HG03025 (cell line): ENCODE measurements around the gene MAP2K3.

Experiments used
- ATAC-seq: cut with Tn5 transposase; IDR thresholded peaks from one replicate; pipeline ENCODE4 v1.9.1; 2021; ENCODE audit warnings: mild to moderate bottlenecking, moderate library complexity; ENCODE audit not compliant: unreplicated experiment, low FRiP score

Gene MAP2K3

GRCh38 chr17:21284319-21285163 is at the start of gene MAP2K3:
MAP2K3 (plus strand) TSS chr17:21284711; CDS start chr17:21284921, 210 bp downstream.
- peak; percentile 80 for ATAC-seq

GRCh38 chr17:21235921-21236320 is 48.6 kb upstream of the MAP2K3 start:
- ATAC-seq: no peak

- no peak for ATAC-seq
Measured at GRCh38 chr17:21239680-21240368, 44.7 kb upstream of the MAP2K3 start.

GRCh38 chr17:21240369-21241055 is 44.0 kb upstream of the MAP2K3 start:
- no peak for ATAC-seq

DNA sequence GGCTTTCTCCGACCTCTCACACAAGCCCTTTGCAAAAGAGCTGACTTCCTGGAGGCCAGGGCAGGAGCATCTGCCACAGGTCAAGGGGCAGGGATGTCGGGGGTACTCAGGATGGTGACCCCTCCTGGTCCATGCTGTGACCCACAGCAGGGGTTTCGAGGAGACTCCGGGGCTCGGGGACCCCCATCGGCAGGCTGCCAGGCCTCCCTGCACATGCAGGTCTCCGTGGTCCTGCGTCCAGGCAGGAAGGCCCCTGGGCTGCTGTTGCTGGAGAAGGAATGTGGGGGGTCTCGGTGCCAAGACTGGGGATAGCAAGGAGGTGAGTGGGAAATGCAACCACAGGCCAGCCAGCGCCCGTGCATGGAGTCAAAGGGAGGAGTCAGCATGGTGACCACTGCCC is 42.9 kb upstream of the MAP2K3 start:
- no peak for ATAC-seq

GRCh38 chr17:21242026-21242697 is 42.3 kb upstream of the MAP2K3 start:
- no peak for ATAC-seq

- ATAC-seq: no peak
Measured at GRCh38 chr17:21242780-21243515, 41.6 kb upstream of the MAP2K3 start.

DNA sequence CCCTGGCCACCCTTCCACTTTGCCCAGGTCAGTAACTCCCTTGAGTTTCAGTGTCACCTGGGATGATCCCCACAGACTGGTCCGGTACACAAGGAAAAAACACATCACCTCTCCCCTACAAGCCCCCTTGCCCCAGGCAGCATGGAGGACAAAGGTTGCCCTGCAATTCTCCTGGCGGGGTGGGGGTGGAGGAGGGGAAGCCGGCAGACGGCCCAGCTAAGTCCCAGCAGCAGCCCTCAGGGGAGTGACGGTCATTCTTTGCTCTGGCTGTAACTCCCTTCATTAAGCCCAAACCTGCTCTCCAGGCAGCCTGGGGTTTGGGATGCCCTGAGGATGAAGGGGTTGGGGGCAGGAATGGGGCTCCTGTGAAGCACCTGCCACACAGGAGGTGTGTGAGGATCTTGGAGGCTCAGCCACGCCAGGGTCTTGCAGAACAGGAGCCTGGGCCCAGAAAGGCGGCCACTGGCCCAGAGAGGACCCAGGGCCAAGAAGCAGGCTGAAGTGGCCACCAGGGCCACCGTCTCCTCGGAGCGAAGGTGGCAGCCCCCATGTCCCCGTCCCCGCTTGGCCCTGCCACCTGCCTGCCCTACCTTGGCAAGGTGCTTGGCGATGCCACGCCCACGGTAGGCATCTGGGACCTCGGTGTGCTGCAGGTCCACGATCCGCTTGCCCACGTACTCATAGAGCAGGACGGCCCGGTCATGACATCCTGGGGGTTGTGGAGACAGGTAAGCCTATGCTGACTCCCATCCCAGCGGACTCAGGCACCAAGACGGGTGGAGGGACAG is 40.8 kb upstream of the MAP2K3 start:
- no peak for ATAC-seq

DNA sequence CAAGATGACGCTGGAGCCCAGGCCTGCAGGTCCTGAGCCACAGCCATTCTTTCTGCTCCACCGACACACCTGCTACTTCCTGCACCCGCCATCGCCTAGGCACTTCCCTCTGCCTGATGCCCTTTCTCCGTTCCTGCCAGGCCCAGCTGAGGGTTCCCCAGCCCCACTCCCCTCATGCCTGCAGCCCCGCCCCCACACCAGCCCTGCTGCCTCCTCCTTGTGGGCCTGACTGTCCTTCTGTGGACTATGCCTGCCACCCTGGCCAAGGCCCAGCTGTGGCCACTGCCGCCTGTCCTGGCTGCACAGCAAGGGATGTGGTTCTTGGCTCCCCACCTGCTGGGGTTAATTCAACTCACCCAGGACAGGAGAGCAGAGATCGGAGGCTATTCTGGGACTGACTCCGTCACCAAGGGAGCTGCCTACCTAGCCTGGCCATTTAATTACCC is 38.8 kb upstream of the MAP2K3 start:
- no peak for ATAC-seq

- no peak for ATAC-seq
Measured at GRCh38 chr17:21246698-21247097, 37.8 kb upstream of the MAP2K3 start.

DNA sequence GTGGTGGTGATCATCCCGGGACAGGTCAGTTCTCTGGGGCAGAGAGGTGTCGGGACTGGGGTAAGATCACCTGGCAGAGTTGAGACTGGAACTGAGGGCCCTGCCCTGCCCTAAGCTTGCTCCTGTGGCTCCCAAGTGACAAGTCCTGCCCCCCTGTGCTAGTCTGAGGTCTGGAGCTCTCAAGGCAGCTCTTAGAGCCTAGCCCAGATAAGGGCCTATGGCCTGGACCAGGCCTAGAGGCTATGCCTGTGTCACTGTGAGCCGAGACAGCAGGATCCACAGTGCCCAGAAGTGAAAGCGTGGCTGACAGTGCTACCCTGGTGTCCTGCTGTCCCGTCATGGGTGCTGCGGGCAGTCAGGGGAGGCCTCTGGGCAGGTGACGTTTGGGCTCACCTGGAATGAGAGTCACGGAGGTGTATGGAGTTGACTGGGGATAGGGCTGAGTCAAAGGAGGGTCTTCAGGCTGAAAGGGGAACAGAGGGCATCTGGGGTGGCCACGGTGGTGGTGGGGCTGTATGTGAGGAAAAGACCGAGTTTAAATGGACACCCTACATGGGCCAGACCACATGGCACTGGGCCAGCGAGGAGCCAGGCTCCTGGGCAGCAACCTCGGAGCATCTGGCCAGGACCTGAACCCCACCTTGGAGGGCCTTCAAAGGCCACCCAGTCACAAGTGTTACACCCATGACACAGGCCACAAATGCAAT is 36.8 kb upstream of the MAP2K3 start:
- ATAC-seq: no peak

DNA sequence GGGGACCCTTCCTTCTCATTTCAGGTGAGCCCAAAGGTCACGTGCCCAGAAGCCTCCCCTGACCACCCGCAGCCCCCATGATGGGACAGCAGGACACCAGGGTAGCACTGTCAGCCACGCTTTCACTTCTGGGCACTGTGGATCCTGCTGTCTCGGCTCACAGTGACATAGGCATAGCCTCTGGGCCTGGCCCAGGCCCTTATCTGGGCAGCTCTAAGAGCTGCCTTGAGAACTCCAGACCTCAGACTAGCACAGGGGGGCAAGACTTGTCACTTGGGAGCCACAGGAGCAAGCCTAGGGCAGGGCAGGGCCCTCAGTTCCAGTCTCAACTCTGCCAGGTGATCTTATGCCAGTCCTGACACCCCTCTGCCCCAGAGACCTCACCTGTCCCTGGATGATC is 36.0 kb upstream of the MAP2K3 start:
- no peak for ATAC-seq

DNA sequence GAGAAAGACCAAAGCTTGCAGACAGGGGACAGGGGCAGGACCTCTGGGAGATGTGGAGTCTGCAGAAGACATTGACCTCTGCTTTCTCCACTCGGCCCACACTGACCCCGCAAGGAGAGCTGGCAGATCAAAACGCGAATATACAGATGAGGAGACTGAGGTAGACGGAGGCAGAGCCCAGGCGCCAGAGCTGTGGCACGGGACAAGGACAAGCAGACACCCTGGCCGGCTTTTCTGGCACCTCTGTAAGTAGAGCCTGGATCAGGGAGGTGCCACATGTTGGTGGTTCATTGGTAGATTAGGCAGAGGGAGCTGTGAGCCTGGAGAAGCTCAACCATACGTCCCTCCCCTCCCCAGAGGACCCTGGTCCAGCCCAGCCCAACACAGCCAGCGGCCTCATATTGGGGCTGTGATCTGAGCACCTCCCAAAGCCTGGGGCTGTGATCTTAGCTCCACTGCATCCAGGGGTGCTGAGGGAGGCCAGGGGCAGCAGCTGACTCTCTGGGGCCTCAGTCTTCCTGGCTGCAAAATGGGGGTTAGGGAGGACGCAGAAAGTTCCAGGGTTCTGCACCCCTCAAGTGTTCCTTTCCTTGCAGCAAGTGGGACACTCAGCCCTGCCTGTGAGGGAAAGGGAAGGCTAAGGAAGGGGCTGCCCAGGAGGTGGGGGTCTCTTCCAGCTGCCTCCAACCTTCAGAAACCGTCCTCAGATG is 35.3 kb upstream of the MAP2K3 start:
- ATAC-seq: no peak

- no peak for ATAC-seq
Measured at GRCh38 chr17:21249920-21250703, 34.4 kb upstream of the MAP2K3 start.

DNA sequence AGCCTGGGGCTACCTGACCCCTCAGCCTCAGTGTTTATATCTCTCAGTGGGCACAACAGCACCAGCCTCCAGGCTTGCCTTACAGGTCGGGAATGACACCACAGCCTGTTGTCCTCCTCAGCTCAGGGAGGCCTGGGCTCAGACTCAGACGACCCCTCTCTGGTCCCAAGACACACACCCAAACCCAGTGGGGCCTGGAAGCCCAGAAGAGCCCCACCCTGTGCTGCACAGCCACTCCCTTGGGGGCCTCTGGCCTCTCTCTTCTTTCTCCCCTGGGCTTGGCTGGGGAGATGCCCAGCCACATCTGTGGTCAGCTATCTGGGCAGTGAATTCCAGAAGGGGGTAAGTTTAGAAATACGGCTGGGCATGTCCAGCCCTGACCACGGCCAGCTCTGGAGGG is 33.7 kb upstream of the MAP2K3 start:
- ATAC-seq: no peak

GRCh38 chr17:21251337-21252010 is 33.0 kb upstream of the MAP2K3 start:
- ATAC-seq: no peak
